Measurements from ENCODE around the gene SLC37A4.
"Not testable (repeated sequence)": the region's sequence is repeated elsewhere in the genome, so short reads cannot be mapped to it uniquely, and the experiment has no call there.

SLC37A4 gene

GRCh38 chr11:119041821-119042514 lies 11.3 kb upstream of the SLC37A4 start:
- no peak for DNase-seq (ENCODE audit: low spot score)

DNA sequence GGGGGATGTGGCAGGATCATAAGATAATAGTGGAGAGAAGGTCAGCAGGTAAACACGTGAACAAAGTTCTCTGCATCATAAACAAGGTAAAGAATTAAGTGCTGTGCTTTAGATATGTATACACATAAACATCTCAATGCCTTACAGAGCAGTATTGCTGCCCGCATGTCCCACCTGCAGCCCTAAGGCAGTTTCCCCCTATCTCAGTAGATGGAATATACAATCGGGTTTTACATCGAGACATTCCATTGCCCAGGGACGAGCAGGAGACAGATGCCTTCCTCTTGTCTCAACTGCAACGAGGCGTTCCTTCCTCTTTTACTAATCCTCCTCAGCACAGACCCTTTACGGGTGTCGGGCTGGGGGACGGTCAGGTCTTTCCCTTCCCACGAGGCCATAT lies 8.8 kb upstream of the SLC37A4 start:
- not testable (repeated sequence) for DNase-seq (ENCODE audit: low spot score)

DNA sequence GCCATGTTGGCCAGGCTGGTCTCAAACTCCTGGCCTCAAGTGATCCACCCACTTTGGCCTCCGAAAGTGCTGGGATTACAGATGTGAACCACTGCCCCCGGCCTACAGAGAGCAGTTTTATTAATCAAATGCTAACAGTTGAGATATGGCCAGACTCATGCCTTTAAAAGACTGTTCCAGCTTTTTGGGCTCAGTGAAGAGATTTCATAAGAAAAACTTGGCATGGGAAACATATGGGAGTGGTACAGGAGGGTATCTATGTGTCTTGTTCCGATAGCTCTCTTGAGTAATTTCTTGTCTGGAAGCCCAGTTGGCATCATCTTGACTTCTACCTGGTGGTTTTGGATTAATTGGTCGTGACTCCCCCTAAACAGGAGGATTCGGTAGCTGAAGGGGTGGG lies 8.2 kb upstream of the SLC37A4 start:
- DNase-seq (ENCODE audit: low spot score) = no peak

- DNase-seq (ENCODE audit: low spot score) = no peak
These were observed 4.1 kb upstream of the SLC37A4 start for GRCh38 chr11:119034813-119035212.

- DNase-seq (ENCODE audit: low spot score) = not testable (repeated sequence)
These were observed 2.7 kb upstream of the SLC37A4 start for GRCh38 chr11:119033421-119033820.

GRCh38 chr11:119031912-119032280 lies 1.2 kb upstream of the SLC37A4 start:
- no peak for DNase-seq (ENCODE audit: low spot score)

GRCh38 chr11:119030029-119030328 lies 698 bp downstream of the SLC37A4 start:
- no peak for DNase-seq (ENCODE audit: low spot score)

DNA sequence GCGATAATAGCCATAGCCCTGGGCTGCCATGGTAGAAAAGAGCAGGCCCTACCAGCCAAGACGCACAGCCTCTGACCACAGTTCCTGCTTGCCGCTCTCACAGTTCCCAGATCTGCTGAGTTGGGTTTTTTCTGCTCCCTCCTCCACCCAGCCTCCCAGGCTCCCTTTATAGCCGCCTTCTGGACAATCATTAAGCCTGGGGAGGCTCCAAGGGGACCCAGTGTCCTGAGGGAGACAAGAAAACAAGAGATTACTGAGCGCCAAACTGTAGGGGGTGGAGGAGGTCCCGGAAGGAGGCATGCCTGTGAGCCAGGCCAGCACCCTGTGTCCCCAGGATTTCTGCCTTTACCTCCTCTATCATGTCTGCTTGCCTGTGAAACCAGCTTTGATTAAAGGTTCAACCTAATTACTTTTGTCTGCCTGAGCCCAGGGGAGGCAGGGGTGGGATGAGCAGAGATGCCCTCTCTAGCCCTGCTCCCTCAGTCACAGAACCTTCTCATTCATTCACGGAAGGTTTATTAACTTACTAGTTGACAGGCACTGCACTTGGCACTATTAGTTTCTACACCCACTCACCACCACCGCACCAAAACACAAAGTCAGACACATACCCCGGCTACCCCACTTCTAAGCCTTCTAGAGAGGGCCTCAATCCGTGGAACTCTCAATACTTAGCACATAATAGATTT lies 1.2 kb downstream of the SLC37A4 start:
- no peak for DNase-seq (ENCODE audit: low spot score)

DNA sequence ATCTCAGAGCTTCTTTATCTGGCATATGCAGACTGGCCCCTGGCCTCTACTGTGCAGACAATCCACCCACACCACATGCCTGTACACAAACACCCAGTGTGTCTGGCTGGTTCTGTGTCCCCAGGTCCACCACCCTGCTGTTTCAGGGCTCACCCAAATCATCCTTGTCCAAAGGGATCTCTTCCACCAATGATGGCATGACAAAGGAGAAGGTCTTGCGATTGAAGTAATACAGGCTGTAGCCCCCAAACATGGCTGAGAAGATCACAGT lies 1.7 kb downstream of the SLC37A4 start:
- no peak for DNase-seq (ENCODE audit: low spot score)

GRCh38 chr11:119028346-119029068 lies 2.2 kb downstream of the SLC37A4 start:
- DNase-seq (ENCODE audit: low spot score) = no peak

DNA sequence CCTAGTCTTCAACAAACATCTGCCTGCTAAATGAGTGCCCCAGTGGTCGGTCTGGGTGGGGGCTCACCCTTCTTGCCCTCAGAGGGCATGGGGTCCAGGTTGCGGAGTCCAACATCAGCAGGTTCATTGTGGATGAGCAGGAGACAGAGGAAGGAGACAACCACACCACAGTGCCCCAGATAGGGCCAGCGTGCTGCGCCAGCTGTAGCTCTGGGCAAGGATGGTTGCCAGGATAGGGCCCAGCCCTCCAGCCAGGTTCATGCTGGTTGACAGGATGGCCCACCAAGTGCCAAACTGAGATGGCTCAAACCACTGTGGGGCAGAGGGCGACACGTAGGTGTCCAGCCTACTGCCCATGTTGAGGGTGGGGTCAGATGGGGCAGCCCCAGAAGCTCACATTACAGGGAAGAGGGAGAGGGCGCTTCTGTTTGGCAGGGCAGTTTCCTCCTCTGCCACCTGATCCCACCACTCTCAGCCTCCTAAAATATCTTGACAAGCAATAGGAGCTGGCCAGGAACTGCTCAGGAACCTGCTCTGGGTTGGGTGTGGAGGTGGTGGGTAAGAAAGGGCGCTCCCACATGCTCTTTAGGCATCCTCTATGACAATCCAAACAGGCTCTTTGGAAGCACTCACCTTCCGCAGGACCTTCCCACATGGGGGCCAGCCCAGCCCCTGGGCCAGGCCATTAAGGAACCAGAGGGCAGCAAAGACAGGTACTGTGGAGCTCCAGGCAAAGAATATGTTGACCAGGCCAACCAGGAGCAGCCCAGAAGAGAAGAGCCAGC lies 2.9 kb downstream of the SLC37A4 start:
- DNase-seq (ENCODE audit: low spot score) = no peak

GRCh38 chr11:119026970-119027369 lies 3.7 kb downstream of the SLC37A4 start:
- DNase-seq (ENCODE audit: low spot score) = no peak

GRCh38 chr11:119025978-119026766 lies 4.5 kb downstream of the SLC37A4 start:
- DNase-seq (ENCODE audit: low spot score) = no peak

DNA sequence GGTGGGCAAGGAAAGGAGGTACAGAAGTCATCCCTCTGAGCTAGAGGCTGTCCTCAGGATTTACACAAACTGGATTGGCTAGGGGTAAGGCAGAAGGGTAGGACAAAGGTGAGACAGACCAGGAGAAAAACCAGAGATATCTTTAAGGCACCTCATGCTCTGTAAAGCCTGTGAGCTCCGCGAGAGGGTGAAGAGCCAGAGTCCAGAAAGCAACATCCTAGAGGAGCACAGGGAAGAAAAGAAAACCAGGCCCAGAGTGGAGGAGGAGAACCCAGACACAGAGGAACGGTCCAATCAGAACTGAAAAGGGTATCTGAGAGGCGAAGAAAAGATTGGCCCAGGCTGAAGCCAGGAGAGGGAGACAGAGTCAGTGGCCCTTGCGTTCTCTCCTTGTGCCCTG lies 5.1 kb downstream of the SLC37A4 start:
- DNase-seq (ENCODE audit: low spot score) = no peak

GRCh38 chr11:119025099-119025473 lies 5.6 kb downstream of the SLC37A4 start:
- no peak for DNase-seq (ENCODE audit: low spot score)

DNA sequence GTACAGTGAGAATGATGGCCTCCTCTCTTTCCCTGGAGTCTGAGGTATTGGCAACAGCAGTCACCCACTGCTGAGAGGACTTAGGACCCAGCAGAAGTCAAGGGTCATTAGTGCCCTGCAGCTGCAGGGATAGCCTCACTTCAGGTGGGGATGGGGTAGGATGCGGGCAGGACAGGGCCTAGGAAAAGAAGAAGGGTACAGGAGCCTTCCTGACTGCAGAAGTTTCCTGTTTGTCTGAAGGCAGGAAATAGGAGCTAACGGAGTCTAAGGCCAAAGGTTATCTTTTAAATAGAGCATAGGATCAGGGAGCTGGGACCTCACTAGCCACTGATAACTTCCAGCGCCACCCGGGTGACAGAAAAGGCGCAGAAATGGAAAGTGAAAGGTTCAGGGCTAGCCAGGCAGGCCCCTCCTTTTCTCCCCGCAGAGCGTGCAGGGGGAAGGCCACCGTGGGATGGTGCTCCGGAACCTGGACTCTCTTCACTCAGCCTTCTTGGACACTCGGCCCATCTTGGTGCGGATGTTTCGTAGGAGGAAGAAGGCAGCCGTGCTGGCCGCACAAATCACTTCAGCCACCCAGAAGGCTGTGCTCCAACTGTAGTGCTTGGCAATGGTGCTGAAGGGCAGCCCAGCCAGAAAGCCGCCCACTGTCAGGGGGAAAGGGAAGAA lies 6.1 kb downstream of the SLC37A4 start:
- no peak for DNase-seq (ENCODE audit: low spot score)

GRCh38 chr11:119023741-119024140 lies 6.9 kb downstream of the SLC37A4 start:
- DNase-seq (ENCODE audit: low spot score) = no peak

GRCh38 chr11:119021631-119022030 lies 9.0 kb downstream of the SLC37A4 start:
- DNase-seq (ENCODE audit: low spot score) = no peak

DNA sequence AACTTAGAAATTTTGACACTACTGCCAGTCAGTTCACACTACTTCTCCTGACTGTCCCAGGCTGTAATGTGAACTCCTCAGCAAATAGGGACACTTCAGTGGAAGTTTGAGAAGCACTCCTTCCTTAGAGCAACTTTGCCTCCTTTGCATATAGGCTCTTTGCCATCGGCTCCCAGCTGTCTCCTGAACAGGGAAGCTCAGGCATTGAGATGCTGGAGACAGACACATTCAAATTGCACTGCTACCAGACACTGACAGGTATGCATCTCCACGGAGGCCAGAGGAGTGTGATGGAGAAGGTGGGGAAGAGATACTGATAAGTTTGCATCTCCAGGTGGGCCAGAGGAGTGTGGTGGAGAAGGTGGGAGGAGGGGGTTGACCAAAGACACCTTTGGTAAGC lies 10.7 kb downstream of the SLC37A4 start:
- DNase-seq (ENCODE audit: low spot score) = no peak

DNA sequence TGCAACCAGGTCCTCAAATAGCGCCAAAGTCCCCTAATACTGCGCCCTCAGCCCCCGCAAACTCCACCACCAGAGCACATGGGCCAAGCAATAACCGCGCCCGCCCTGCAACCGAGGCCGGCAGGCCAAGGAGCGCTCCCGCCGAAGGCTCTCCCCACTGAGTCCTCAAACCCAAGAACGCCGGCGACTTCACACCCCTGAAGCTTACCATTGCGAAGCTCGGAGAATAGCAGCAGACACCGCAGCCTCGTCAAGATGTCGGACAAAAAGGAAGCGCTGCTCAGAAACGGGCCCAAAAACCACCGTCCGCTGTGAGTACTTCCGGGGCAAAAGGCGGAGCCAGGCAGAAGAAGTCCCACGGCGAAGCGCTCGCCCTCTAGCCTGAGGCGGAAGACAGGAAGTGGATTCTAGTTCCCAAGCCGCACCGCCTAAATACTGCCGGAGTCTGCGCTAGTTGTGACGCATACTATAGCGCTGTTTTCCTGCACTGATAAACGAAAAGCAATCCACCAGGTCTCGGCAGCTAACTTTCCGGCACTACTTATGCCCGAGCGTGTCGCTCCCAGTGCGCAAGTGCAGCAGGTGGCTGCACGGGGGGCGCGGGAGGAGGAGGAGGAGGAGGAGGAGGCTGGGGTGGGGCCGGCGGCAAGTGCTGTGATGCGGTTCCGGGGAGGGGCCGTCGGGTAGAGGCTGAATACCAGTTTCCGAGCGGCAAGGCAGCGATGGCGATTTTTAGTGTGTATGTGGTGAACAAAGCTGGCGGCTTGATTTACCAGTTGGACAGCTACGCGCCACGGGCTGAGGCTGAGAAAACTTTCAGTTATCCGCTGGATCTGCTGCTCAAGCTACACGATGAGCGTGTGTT lies 12.4 kb downstream of the SLC37A4 start, which contains the start of the genes RPS25 and TRAPPC4:
RPS25 (minus strand) TSS at position 270 of the 865 bp plus-strand sequence; CDS start at position 211, 59 bp downstream.
TRAPPC4 (plus strand) TSS at position 693 of the 865 bp plus-strand sequence; CDS start at position 723, 30 bp downstream.
- DNase-seq (ENCODE audit: low spot score) = peak; percentile 96
